NB4 (cell line): ENCODE measurements around the gene MGME1.

Experiments
- CTCF ChIP-seq: IDR thresholded peaks from one replicate; pipeline ENCODE4 v1.5.1; 2012; ENCODE audit warnings: low read depth, low read length
- MAX ChIP-seq: IDR thresholded peaks from 2 replicates; pipeline ENCODE4 v1.6.1; 2011; ENCODE audit warnings: low read depth, low read length

GRCh38 chr20:17992224-17992637, 23.4 kb downstream of the MGME1 start:
- TF ChIP-seq CTCF (no peak), MAX (no peak)
